Measurements from ENCODE around the gene NEDD8. TPM values are rescaled to one million over a fixed set of nuclear protein-coding genes. Genes with fewer than 3 reads are reported as not detected.

NEDD8 gene
- total RNA-seq, 1 experiment from 2014 or later, result 178 TPM

GRCh38 chr14:24194873-24195185 lies 37.3 kb downstream of the NEDD8 start:
- no peaks in the 10 kb centered on the region for H4K20me1 ChIP-seq (ENCODE audit: insufficient read depth)
- no TSS peak for BruUV-seq (replicated peaks)
- intact Hi-C loops (cut with micrococcal nuclease), result no loop called here
- peaks cover 33% of the 10 kb centered on the region for H3K79me2 ChIP-seq (ENCODE audit: insufficient read depth, low read length)
- peaks cover 14 to 26% of the 10 kb centered on the region in 2 experiments for H3K4me1 ChIP-seq (ENCODE audit: control insufficient read depth in 1 of 2, insufficient read depth in 2 of 2, low read length in 2 of 2)
- H3K4me3 ChIP-seq (replicated peaks in 1 of 2; ENCODE audit: low read depth in 1 of 2, low read length in 2 of 2), result peak overlapping the region; percentile 85 to 88
- DNase-seq (ENCODE audit: low read depth, low spot score) (no peak), ATAC-seq (no peak)
- POLR2A ChIA-PET, result interaction anchor here (1.3 to 1.9 kb wide), 2 partner anchors 12 to 19 kb away, joined by 4 to 8 read pairs; partner anchors contain the start of gene CHMP4A
- RAD21 ChIA-PET (ENCODE audit: low non-redundant PET in 1 of 2, low total read pairs in 2 of 2, uncharacterized antibody in 2 of 2, unreplicated experiment in 2 of 2), result no interaction called here
- TF ChIP-seq EZH2phosphoT487 (IDR thresholded peaks at IDR 0.05; ENCODE audit: borderline replicate concordance) (no peak), ATF3 (IDR thresholded peaks at IDR 0.05) (no peak), CEBPB (IDR thresholded peaks at IDR 0.05; ENCODE audit: low read depth) (no peak), SP1 (IDR thresholded peaks at IDR 0.05; ENCODE audit: low read depth) (no peak), SRF (IDR thresholded peaks at IDR 0.05; ENCODE audit: low read depth) (no peak), POLR2A (IDR thresholded peaks at IDR 0.05; ENCODE audit: borderline replicate concordance, extremely low read depth, insufficient read depth, insufficient read length) (no peak), SIN3A (IDR thresholded peaks at IDR 0.05; ENCODE audit: low read depth) (no peak), EZH2 (IDR thresholded peaks at IDR 0.05) (no peak), ZNF274 (IDR thresholded peaks at IDR 0.05; ENCODE audit: low read depth, low read length) (no peak), YY1 (IDR thresholded peaks at IDR 0.05; ENCODE audit: extremely low read depth, insufficient replicate concordance, low read depth, low read length) (no peak), CTCF (IDR thresholded peaks at IDR 0.05 in 2 of 3, conservative IDR thresholded peaks at IDR 0.05 in 1 of 3; ENCODE audit: borderline replicate concordance in 1 of 3, insufficient read depth in 1 of 3, low read depth in 2 of 3, low read length in 2 of 3) (no peak), MAX (IDR thresholded peaks at IDR 0.05) (no peak), CBX3 (IDR thresholded peaks at IDR 0.05; ENCODE audit: low read depth) (no peak), JUND (IDR thresholded peaks at IDR 0.05) (no peak), FOSL1 (IDR thresholded peaks at IDR 0.05; ENCODE audit: low read depth) (no peak), ZBTB33 (IDR thresholded peaks at IDR 0.05; ENCODE audit: extremely low read depth, insufficient replicate concordance, low read length) (no peak), POLR2AphosphoS5 (IDR thresholded peaks at IDR 0.05; ENCODE audit: low read depth, low read length) (no peak), EGR1 (IDR thresholded peaks at IDR 0.05; ENCODE audit: low read depth) (no peak), ELF1 (IDR thresholded peaks at IDR 0.05; ENCODE audit: borderline replicate concordance, low read depth) (no peak), REST (IDR thresholded peaks at IDR 0.05; ENCODE audit: low read depth) (no peak)
- no peak overlapping the region for H2AFZ ChIP-seq (ENCODE audit: low read depth, low read length, poor library complexity, severe bottlenecking)
- H3K9ac ChIP-seq (ENCODE audit: low read length), result peak overlapping the region; percentile 91
- H3K9me3 ChIP-seq (ENCODE audit: control insufficient read depth in 1 of 2, insufficient read depth in 1 of 2, low read depth in 1 of 2, low read length in 2 of 2), result no peaks in the 10 kb centered on the region
- peaks cover 12% of the 10 kb centered on the region in 2 experiments; a peak in 3 of 4 replicates for H3K36me3 ChIP-seq (ENCODE audit: control insufficient read depth in 1 of 2, insufficient read depth in 2 of 2, low read length in 2 of 2)
- H3K9me2 ChIP-seq (ENCODE audit: insufficient read depth), result no peaks in the 10 kb centered on the region
- no peaks in the 10 kb centered on the region for H3K27me3 ChIP-seq (ENCODE audit: insufficient read depth, low read length)
- H3K27ac ChIP-seq (ENCODE audit: low read depth, low read length), result peak overlapping the region; percentile 96
- CTCF ChIA-PET, result no interaction called here
- peak overlapping the region; percentile 84 for H3K4me2 ChIP-seq (ENCODE audit: low read length)

Measured in HCT116 (cell line).